Measurements from ENCODE around the gene TTYH3.
"Not testable (repeated sequence)": the region's sequence is repeated elsewhere in the genome, so short reads cannot be mapped to it uniquely, and the experiment has no call there.

GRCh38 chr7:2693420-2694121 is 61.8 kb downstream of the TTYH3 start:
- not testable (repeated sequence) for TF ChIP-seq CTCF (conservative IDR thresholded peaks at IDR 0.05 in 1 of 2, IDR thresholded peaks at IDR 0.05 in 1 of 2; ENCODE audit: low read depth in 1 of 2, low read length in 2 of 2); EZH2 (IDR thresholded peaks at IDR 0.05; ENCODE audit: low read length, missing control alignments)

Data from fibroblast of lung (primary cell).